ENCODE measurements around the gene PRAME. TPM values are rescaled to one million over a fixed set of nuclear protein-coding genes. Genes with fewer than 3 reads are reported as not detected.

The PRAME gene
- total and polyA plus RNA-seq, 2 of the 13 experiments (the other 11 are each of a cell fraction or from before 2014, with no cell fraction given): 0.11 to 0.83 TPM

- TF ChIP-seq PAXIP1 (CRISPR knock-in tag; conservative IDR thresholded peaks at IDR 0.05) (no peak), CEBPB (IDR thresholded peaks at IDR 0.05; ENCODE audit: borderline replicate concordance, low read depth, low read length) (peak; percentile 1; the same call in 1 of the 2 replicates), FOXJ3 (CRISPR knock-in tag; IDR thresholded peaks at IDR 0.05; ENCODE audit: borderline replicate concordance) (no peak)
Observed at GRCh38 chr22:22593964-22594656, 35.0 kb upstream of the PRAME start (continued).

- no peaks in the 10 kb centered on the region for H3K9me3 ChIP-seq (ENCODE audit: low read length)
- no peaks in the 10 kb centered on the region for H3K4me1 ChIP-seq (ENCODE audit: insufficient read depth, low read length)
- DNase-seq (ENCODE audit: low spot score): no peak
- CTCF ChIA-PET (ENCODE audit: low intra/inter-chr PET ratio, low total read pairs): interaction anchor here (0.7 kb wide), 1 partner anchor 34 kb away, joined by 3 read pairs; the partner anchor contains the start of gene PRAME
- no peaks in the 10 kb centered on the region for H3K79me2 ChIP-seq (ENCODE audit: insufficient read depth, low read length)
- ATAC-seq: no peak
- no peaks in the 10 kb centered on the region for H3K36me3 ChIP-seq (replicated peaks in 1 of 2; ENCODE audit: control insufficient read depth in 1 of 2, insufficient read depth in 2 of 2, low read length in 2 of 2)
- no peak overlapping the region for H3K27ac ChIP-seq (ENCODE audit: extremely low read length, insufficient read depth, low read length)
- H3K9ac ChIP-seq (ENCODE audit: insufficient read depth, low read depth, low read length): no peak overlapping the region
- BruUV-seq (replicated peaks): no TSS peak
- no peaks in the 10 kb centered on the region for H4K20me1 ChIP-seq (ENCODE audit: insufficient read depth, low read length)
- peaks cover 2 to 20% of the 10 kb centered on the region in 2 experiments; a peak in 1 of 5 replicates for H3K27me3 ChIP-seq (ENCODE audit: control insufficient read depth in 1 of 2, insufficient read depth in 2 of 2, low read length in 2 of 2)
- TF ChIP-seq ZNF101 (CRISPR knock-in tag; IDR thresholded peaks at IDR 0.05; ENCODE audit: borderline replicate concordance, low read depth): no peak
- no peak for TF ChIP-seq TBL1XR1 (IDR thresholded peaks at IDR 0.05; ENCODE audit: borderline replicate concordance, low read length, partially characterized antibody)
- TF ChIP-seq POLR2AphosphoS5 (IDR thresholded peaks at IDR 0.05; ENCODE audit: low read depth, low read length): no peak
- TF ChIP-seq ZNF652 (CRISPR knock-in tag; IDR thresholded peaks at IDR 0.05; ENCODE audit: borderline replicate concordance, low read depth): no peak
- TF ChIP-seq ETV5 (CRISPR knock-in tag; IDR thresholded peaks at IDR 0.05; ENCODE audit: borderline replicate concordance): no peak
- TF ChIP-seq ATM (IDR thresholded peaks at IDR 0.05; ENCODE audit: borderline replicate concordance): no peak
- TF ChIP-seq EED (CRISPR knock-in tag; IDR thresholded peaks at IDR 0.05): no peak
- no peak for TF ChIP-seq ZBTB20 (CRISPR knock-in tag; IDR thresholded peaks at IDR 0.05; ENCODE audit: borderline replicate concordance, low read depth)
- no peak for TF ChIP-seq THAP9 (CRISPR knock-in tag; IDR thresholded peaks at IDR 0.05; ENCODE audit: borderline replicate concordance)
- no peak for TF ChIP-seq SOX6 (IDR thresholded peaks at IDR 0.05)
- TF ChIP-seq SOX6 (CRISPR knock-in tag; IDR thresholded peaks at IDR 0.05): no peak
- no peak for FAIRE-seq
- WGBS (ENCODE audit: low lambda C conversion rate): 5% methylated on average over 2 of the region's 2 CpGs
- no peak overlapping the region for H2AFZ ChIP-seq (ENCODE audit: low read length)
- in situ Hi-C loops (cut with HindIII; ENCODE audit: extremely low pct_ligation_motif_present, low pct_unique_long_range_greater_than_20kb): no loop called here
- H3K4me3 ChIP-seq (replicated peaks in 1 of 3; ENCODE audit: insufficient read depth in 1 of 3, low read depth in 2 of 3, low read length in 3 of 3): no peak overlapping the region
- no peak overlapping the region for H3K4me2 ChIP-seq (ENCODE audit: low read depth, low read length)
- POLR2A ChIA-PET: no interaction called here
- intact Hi-C loops (cut with micrococcal nuclease; ENCODE audit: unreplicated experiment): no loop called here
Observed at GRCh38 chr22:22593250-22593649, 34.2 kb upstream of the PRAME start.

All from HepG2 (cell line).